MM.1S (cell line): ENCODE data around the gene C10orf90.

Experiments used
- CTCF ChIP-seq: fragments of 300-600 bp; sonication (generic); IDR thresholded peaks from 2 replicates; pipeline ENCODE4 v1.5.1; 2016; ENCODE audit warnings: antibody characterized with exemption, low read length, mixed read lengths
- EZH2phosphoT487 ChIP-seq: fragments of 300-600 bp; sonication (generic); IDR thresholded peaks from 2 replicates; pipeline ENCODE4 v1.6.1; 2018; ENCODE audit warnings: antibody characterized with exemption, low read length

DNA sequence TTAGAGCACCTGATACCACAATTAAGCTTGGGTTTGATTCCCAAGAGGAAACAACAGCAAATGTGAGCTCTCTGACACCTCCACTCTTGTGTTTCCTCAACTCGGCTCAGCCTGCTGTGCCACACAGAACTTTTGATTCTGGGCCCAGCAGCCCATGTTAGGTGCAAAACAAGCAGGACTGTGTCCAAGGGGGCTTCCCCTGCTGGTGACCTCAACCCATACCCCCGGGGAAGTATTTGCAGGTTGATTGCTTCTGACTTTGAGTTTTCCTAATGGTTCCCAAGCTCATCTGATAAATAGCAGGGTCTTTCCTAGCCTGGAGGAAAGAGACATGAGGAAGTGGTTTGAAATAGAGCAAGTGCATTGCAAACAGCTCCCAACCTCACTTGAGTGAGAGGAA lies 238.7 kb downstream of the C10orf90 start:
- TF ChIP-seq CTCF: no peak
- no peak for TF ChIP-seq EZH2phosphoT487
